GM18873 (cell line): ENCODE results near the gene MEST.
"Not testable (repeated sequence)": the region's sequence is repeated elsewhere in the genome, so short reads cannot be mapped to it uniquely, and the experiment has no call there.

Experiments
- ATAC-seq: cut with Tn5 transposase; IDR thresholded peaks from one replicate; pipeline ENCODE4 v1.9.1; 2021; ENCODE audit warnings: mild to moderate bottlenecking, moderate library complexity, moderate number of reproducible peaks; ENCODE audit not compliant: unreplicated experiment, low FRiP score

MEST gene

DNA sequence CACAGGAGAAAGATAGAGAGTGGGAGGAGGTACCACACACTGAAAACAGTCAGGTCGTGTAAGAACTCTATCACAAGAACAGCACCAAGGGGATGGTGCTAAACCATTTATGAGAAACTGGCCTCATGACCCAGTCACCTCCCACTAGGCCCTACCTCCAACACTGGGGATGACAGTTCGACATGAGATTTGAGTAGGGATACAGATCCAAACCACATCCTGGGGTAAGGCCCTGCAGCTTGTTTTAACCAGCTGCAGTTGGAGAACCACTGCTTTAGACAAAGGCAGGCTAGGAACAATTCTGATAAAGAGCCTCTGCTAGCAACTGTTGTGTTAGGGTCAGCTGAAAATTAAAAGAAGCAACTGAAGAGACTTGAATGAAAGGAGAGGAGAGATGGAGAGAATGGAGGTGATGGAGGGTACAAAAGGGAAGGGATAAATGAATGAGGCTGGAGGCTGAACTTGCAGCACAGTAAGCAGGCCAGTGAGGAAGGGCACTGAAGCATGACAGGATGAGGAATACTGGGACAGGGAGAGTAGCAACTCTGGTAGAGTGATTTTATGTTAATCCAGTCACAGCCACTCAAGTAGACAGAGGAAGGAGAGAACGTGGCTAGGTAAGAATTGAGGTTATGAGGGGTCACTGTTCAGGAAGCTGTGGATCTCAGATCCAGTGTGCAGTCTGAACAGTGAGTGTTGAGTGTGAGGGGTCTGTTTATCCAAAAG, 23.6 kb downstream of the MEST start:
- ATAC-seq: no peak

- ATAC-seq: no peak
Measured at GRCh38 chr7:130521258-130521951, 29.5 kb downstream of the MEST start.

- ATAC-seq: not testable (repeated sequence)
Measured at GRCh38 chr7:130523519-130524125, 31.7 kb downstream of the MEST start.

DNA sequence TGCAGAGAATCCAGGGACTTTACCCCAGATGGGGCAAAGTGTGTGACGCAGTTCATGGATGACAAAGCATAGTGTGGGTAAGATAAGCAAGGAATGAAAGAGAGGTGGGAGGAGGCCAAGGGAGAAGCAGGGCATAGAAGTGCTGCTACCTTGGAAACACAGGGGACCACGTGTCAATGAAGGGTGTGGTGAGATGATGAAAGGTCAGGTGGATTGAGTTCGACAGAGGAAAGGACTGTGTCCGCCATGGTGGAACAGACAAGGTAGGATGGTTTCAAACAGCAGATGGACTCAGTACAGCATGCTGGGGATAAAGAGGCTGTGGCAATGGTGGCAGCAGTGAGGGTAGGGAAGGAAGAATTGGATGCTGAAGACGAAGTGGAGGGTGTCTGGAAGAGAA, 32.7 kb downstream of the MEST start:
- ATAC-seq: no peak

DNA sequence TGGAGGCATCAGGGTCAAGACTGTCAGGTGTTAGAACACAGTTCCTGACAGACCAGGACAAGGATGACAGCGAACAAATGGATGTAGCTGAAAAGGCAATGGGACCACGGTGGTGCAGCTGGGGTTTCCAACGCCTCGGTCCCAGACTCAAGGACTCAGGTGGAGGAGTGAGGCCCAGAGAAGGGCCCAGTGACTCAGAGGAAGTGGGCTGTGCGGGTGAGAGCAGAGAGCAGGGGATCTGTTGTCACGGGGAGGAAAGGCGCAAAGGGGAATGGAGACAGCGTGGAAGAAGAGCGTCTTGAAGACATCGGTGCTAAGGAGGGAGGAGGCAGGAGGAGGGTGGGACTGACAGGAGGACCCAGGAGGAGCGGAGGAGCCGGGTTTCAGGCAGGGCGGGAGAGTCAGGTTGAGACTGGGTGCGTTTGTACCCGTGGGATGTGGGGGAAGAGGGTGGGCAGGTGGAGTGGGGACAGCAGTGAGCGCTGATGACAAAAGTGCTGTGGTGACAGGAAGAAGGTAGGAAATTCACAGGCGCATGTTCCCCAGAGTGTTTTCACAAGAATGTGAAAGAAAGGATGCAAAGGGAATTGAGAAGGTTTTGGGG, 36.0 kb downstream of the MEST start:
- ATAC-seq: not testable (repeated sequence)

GRCh38 chr7:130529417-130529816, 37.5 kb downstream of the MEST start:
- no peak for ATAC-seq

- ATAC-seq: not testable (repeated sequence)
Measured at GRCh38 chr7:130537894-130538293, 46.0 kb downstream of the MEST start.

DNA sequence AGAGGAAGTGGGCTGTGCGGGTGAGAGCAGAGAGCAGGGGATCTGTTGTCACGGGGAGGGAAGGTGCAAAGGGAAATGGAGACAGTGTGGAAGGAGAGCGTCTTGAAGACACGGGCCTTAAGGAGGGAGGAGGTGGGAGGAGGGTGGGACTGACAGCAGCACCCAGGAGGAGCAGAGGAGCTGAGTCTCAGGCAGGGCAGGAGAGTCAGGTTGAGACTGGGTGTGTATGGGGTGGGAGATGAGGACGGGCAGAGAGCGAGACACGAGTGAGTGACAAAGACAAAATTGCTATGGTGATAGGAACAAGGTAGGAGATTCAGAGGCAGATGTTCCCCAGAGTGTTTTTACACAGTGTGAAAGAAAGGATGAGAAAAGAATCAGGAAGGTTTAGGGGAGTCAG, 49.4 kb downstream of the MEST start:
- ATAC-seq: not testable (repeated sequence)

DNA sequence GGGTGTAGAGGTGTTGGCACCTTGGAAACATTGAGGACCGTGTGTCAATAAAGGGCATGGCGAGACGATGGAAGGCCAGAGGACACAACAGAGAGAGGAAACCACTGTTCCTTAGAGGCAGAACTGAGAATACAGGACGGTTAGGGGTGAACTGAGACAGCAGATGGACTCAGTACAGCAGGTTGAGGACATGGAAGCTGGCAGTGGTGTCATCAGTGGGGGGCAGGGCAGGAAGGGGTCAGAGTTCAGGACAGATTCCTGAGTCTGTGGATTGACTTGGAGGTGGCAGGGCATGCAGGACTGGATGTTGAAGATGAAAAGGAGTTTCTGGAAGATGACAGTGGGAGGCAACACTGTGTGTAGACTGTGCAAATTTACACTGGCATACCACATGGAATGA, 50.4 kb downstream of the MEST start:
- not testable (repeated sequence) for ATAC-seq

DNA sequence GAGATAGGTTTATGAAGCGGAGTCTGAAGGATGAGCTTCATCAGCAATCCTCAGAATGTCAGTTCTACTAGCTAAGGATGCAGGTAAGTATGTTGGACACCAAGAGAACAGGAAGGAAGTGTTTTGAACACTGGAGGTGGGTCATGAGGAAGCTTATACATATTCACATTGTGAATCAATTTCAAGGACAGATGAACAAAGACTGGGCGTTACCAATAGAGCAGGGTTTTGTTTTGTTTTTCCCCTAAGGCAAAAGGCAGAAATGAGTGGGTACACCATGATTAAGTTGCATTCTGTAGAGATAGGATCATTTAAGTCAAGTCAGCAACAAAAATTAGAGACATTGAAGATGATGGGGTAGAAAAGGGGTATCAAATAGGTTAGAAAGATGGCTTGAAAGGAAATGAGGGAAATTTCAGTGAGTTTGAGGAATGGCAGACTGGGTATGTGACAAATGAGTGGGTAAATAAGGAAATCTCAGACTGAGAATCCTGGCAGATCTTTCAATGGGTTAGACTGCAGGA, 51.7 kb downstream of the MEST start:
- ATAC-seq: no peak

- no peak for ATAC-seq
Measured at GRCh38 chr7:130544356-130544755, 52.5 kb downstream of the MEST start.

DNA sequence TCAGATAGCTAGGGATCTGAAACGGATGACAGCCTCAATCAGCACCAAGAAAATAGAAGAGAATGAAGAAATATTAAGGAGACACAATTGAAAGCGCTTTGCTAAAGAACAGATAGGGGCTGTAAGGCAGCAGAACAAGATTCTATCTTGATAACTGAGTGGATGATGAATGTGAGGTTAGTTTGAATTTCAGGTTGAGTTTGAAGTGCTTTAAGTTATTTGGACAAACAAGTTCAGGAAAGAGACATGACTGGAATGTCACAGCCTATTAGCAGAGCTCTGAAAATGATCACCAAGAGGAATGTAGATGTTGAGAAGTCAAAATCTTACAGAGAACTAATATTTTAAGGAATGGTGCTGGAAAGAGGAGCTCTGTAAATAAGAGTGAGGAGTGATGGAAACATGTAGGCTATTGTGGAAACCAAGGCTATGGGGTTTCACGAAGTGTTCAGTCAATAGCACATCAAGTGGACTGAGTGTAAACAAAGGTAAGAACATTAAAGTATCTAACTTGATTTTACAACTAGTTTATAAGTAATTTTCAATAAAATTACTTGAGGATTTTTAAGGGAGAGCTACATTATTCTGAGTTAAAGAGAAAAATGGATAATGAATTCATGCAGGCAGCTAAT, 61.6 kb downstream of the MEST start:
- no peak for ATAC-seq

DNA sequence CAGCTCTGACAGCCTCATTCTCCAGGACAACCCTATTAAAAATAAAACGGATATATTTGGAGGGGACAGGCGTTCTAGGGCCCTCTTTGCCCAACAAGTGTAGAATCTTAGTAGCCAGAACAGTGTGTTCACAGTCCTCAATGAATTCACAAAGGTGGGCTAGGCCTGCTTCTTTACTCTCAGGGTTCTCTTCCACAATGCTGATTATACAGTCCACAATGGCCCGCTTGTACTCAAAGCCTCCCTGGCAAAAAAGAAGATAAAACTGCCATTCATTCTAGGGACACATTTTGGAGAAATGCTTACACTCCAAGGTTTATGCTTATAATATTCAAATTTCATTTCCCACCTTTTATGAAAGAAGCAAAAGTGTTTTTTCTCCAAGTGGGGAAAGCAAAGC, 62.6 kb downstream of the MEST start:
- no peak for ATAC-seq
